PFSK-1 (cell line): ENCODE data around the gene LSM14B.

Source experiments
- FOXP2 ChIP-seq: optimal IDR thresholded peaks from 2 replicates; pipeline ENCODE3; 2011; ENCODE audit warnings: borderline replicate concordance, control low read depth, inconsistent platforms; ENCODE audit not compliant: insufficient read depth; ENCODE audit errors: extremely low read length, extremely low read depth
- POLR2AphosphoS5 ChIP-seq: IDR thresholded peaks from 2 replicates; pipeline ENCODE4 v1.6.1; 2012; ENCODE audit warnings: low read depth, mild to moderate bottlenecking, control low read depth, low read length, moderate library complexity
- REST ChIP-seq, 2 experiments: IDR thresholded peaks; 2 replicates each; pipeline versions ENCODE4 v1.6.1 to v1.8.0; 2011 to 2012; ENCODE audit warnings: low read depth in 2 of 2, low read length in 2 of 2, control low read depth in 1 of 2, inconsistent platforms in 1 of 2, mild to moderate bottlenecking in 1 of 2, moderate library complexity in 1 of 2; ENCODE audit not compliant: insufficient read depth in 1 of 2
- SIN3A ChIP-seq: IDR thresholded peaks from 2 replicates; pipeline ENCODE4 v1.6.1; 2012; ENCODE audit warnings: mild to moderate bottlenecking, low read length, moderate library complexity, borderline replicate concordance; ENCODE audit not compliant: insufficient read depth
- TAF1 ChIP-seq: IDR thresholded peaks from 2 replicates; pipeline ENCODE4 v1.6.1; 2012; ENCODE audit warnings: low read length, control low read depth, borderline replicate concordance; ENCODE audit not compliant: insufficient read depth

Gene LSM14B

GRCh38 chr20:62159052-62159451 is 36.8 kb downstream of the LSM14B start:
- no peak for TF ChIP-seq REST (IDR thresholded peaks at IDR 0.05; ENCODE audit: insufficient read depth in 1 of 2, low read depth in 2 of 2, low read length in 2 of 2)
- TF ChIP-seq SIN3A: no peak
- TF ChIP-seq FOXP2: no peak
- no peak for TF ChIP-seq TAF1
- TF ChIP-seq POLR2AphosphoS5: no peak

- TF ChIP-seq REST (IDR thresholded peaks at IDR 0.05; ENCODE audit: insufficient read depth in 1 of 2, low read depth in 2 of 2, low read length in 2 of 2) (no peak), TAF1 (no peak)
Measured at GRCh38 chr20:62159839-62160238, 37.6 kb downstream of the LSM14B start.

- no peak for TF ChIP-seq FOXP2
- no peak for TF ChIP-seq REST (IDR thresholded peaks at IDR 0.05; ENCODE audit: insufficient read depth in 1 of 2, low read depth in 2 of 2, low read length in 2 of 2)
- TF ChIP-seq TAF1: no peak
- TF ChIP-seq POLR2AphosphoS5: no peak
- no peak for TF ChIP-seq SIN3A
Measured at GRCh38 chr20:62160253-62160652, 38.0 kb downstream of the LSM14B start.

- TF ChIP-seq REST (IDR thresholded peaks at IDR 0.05; ENCODE audit: insufficient read depth in 1 of 2, low read depth in 2 of 2, low read length in 2 of 2) (no peak), FOXP2 (no peak), TAF1 (no peak), SIN3A (no peak), POLR2AphosphoS5 (no peak)
Measured at GRCh38 chr20:62160876-62161275, 38.6 kb downstream of the LSM14B start.

- no peak for TF ChIP-seq FOXP2
- TF ChIP-seq TAF1: no peak
- no peak for TF ChIP-seq SIN3A
- TF ChIP-seq REST (IDR thresholded peaks at IDR 0.05; ENCODE audit: insufficient read depth in 1 of 2, low read depth in 2 of 2, low read length in 2 of 2): no peak
- TF ChIP-seq POLR2AphosphoS5: no peak
Measured at GRCh38 chr20:62161347-62161746, 39.1 kb downstream of the LSM14B start.
